K562 (cell line): ENCODE measurements around the gene DNAL4. TPM values are rescaled to one million over a fixed set of nuclear protein-coding genes. Genes with fewer than 3 reads are reported as not detected.

Source experiments
- ATAC-seq: fragments of 200-7000 bp; cut with Tn5 transposase; 3 replicates; pipeline ENCODE4 v1.9.1; 2020; ENCODE audit warnings: moderate library complexity
- BruUV-seq: library from RNA; stranded (reverse); fragments of 400-500 nt; replicated peaks from 2 replicates; lab custom pipeline; 2021; lab: Mats Ljungman, UMichigan
- CTCF ChIA-PET: fragments of 300-600 bp; formaldehyde crosslinking; extraction: SDS; loops from one replicate; lab custom pipeline; 2021; ENCODE audit warnings: low intra/inter-chr PET ratio; lab: Yijun Ruan, JAX
- POLR2A ChIA-PET: fragments of 300-600, 350-650 bp; sonication (Branson Sonifier 250); formaldehyde crosslinking; extraction: SDS; loops from one replicate; lab custom pipeline; 2021; ENCODE audit warnings: antibody characterized with exemption, inconsistent platforms; lab: Yijun Ruan, JAX
- DNase-seq, 4 experiments: peaks; one replicate each; pipeline versions ENCODE4 v3.0.0 to v3.0.0-alpha.2; 2011 to 2018; ENCODE audit warnings: low spot score in 3 of 4, mixed read lengths in 3 of 4; ENCODE audit errors: extremely low read depth in 1 of 4
- FAIRE-seq: peaks from 2 replicates; lab custom pipeline; 2011; peaks lifted over from hg19 to GRCh38; lab: Jason Lieb, UNC
- H2AFZ ChIP-seq: 2 replicates; pipeline ENCODE4 v1.6.0; 2011; ENCODE audit warnings: low read depth, low read length, control low read depth, inconsistent platforms
- H3K27ac ChIP-seq: fragments of 200-600 bp; 3 replicates; pipeline ENCODE4 v1.8.0; 2011; ENCODE audit warnings: low read depth, mild to moderate bottlenecking, control low read depth, inconsistent platforms, low read length, moderate library complexity, mixed read lengths; ENCODE audit errors: extremely low read depth
- H3K27me3 ChIP-seq, 2 experiments: fragments of 300-600 bp in 1 of 2; 2 replicates in 1 of 2; 3 replicates in 1 of 2; pipeline versions ENCODE4 v1.6.0 to v1.8.0; 2011; ENCODE audit warnings: inconsistent platforms in 2 of 2, low read length in 2 of 2, mild to moderate bottlenecking in 1 of 2, mixed read lengths in 1 of 2, moderate library complexity in 1 of 2; ENCODE audit not compliant: control insufficient read depth in 2 of 2, insufficient read depth in 2 of 2
- H3K36me3 ChIP-seq: fragments of 300-600 bp; 3 replicates; pipeline ENCODE4 v1.8.0; 2011; ENCODE audit warnings: mild to moderate bottlenecking, low read length, inconsistent platforms; ENCODE audit not compliant: control insufficient read depth, insufficient read depth
- H3K4me1 ChIP-seq, 2 experiments: fragments of 200-600 bp in 1 of 2; replicated peaks in 1 of 2; 2 replicates in 1 of 2; 3 replicates in 1 of 2; pipeline versions ENCODE4 v1.5.1 to v1.8.0; 2011; ENCODE audit warnings: inconsistent platforms in 2 of 2, low read length in 2 of 2, mild to moderate bottlenecking in 1 of 2, mixed read lengths in 1 of 2, moderate library complexity in 1 of 2; ENCODE audit not compliant: control insufficient read depth in 2 of 2, insufficient read depth in 2 of 2
- H3K4me2 ChIP-seq: 2 replicates; pipeline ENCODE4 v1.6.1; 2011; ENCODE audit warnings: low read length, control low read depth, inconsistent platforms, mixed read lengths; ENCODE audit not compliant: insufficient read depth
- H3K4me3 ChIP-seq: fragments of 200-600 bp; sonication (generic), shearing (Covaris generic); 2 replicates; pipeline ENCODE4 v1.5.1; 2016; ENCODE audit warnings: control low read depth, inconsistent platforms
- H3K79me2 ChIP-seq: fragments of 200-600 bp; 3 replicates; pipeline ENCODE4 v1.8.0; 2011; ENCODE audit warnings: low read length, inconsistent platforms; ENCODE audit not compliant: control insufficient read depth, insufficient read depth
- H3K9ac ChIP-seq, 2 experiments: 2 replicates each; pipeline versions ENCODE4 v1.6.0 to v1.6.1; 2011; ENCODE audit warnings: low read depth in 2 of 2, low read length in 2 of 2, control low read depth in 1 of 2, inconsistent platforms in 1 of 2, mild to moderate bottlenecking in 1 of 2, mixed read lengths in 1 of 2; ENCODE audit not compliant: insufficient read depth in 1 of 2
- H3K9me1 ChIP-seq: one replicate; pipeline ENCODE4 v1.6.0; 2011; ENCODE audit warnings: inconsistent platforms, mild to moderate bottlenecking, low read length, moderate library complexity; ENCODE audit not compliant: control insufficient read depth, insufficient read depth
- H3K9me3 ChIP-seq: replicated peaks from 2 replicates; pipeline ENCODE4 v1.5.1; 2011; ENCODE audit warnings: low read depth, low read length, inconsistent platforms; ENCODE audit not compliant: control insufficient read depth, insufficient read depth
- H4K20me1 ChIP-seq: replicated peaks from 2 replicates; pipeline ENCODE4 v1.6.1; 2011; ENCODE audit warnings: low read length, inconsistent platforms, mixed read lengths; ENCODE audit not compliant: control insufficient read depth, insufficient read depth
- ARID1B ChIP-seq: fragments of 450-650 bp; IDR thresholded peaks from 2 replicates; pipeline ENCODE4 v1.6.1; 2016; ENCODE audit warnings: antibody characterized with exemption, mild to moderate bottlenecking, inconsistent platforms
- BHLHE40 ChIP-seq: IDR thresholded peaks from 2 replicates; pipeline ENCODE4 v1.6.1; 2011; ENCODE audit warnings: low read length, improper control_type of control experiment
- ELF4 ChIP-seq: fragments of 450-650 bp; formaldehyde crosslinking; IDR thresholded peaks from 2 replicates; pipeline ENCODE4 v1.4.0; 2022; ENCODE audit warnings: missing genetic modification characterization
- ETS2 ChIP-seq: IDR thresholded peaks from 2 replicates; pipeline ENCODE4 v1.6.1; 2016; ENCODE audit warnings: borderline replicate concordance, missing genetic modification characterization, mild to moderate bottlenecking, moderate library complexity, missing compliant biosample characterization; ENCODE audit not compliant: poor library complexity, severe bottlenecking
- ILF3 ChIP-seq: fragments of 450-650 bp; IDR thresholded peaks from 2 replicates; pipeline ENCODE4 v1.6.1; 2018; ENCODE audit warnings: antibody characterized with exemption, mild to moderate bottlenecking, moderate library complexity, borderline replicate concordance
- LARP7 ChIP-seq: fragments of 450-650 bp; IDR thresholded peaks from 2 replicates; pipeline ENCODE4 v1.6.1; 2016
- NONO ChIP-seq, 2 experiments: fragments of 200-400 bp in 1 of 2; fragments of 450-650 bp in 1 of 2; formaldehyde crosslinking in 1 of 2; IDR thresholded peaks; 2 replicates each; pipeline ENCODE4 v1.6.1; 2017; ENCODE audit warnings: low read depth in 2 of 2, mild to moderate bottlenecking in 2 of 2, moderate library complexity in 2 of 2, low read length in 1 of 2
- NR3C1 ChIP-seq: sonication (generic); formaldehyde crosslinking; IDR thresholded peaks from 2 replicates; pipeline ENCODE4 v1.8.1; 2022; ENCODE audit warnings: missing genetic modification reagents
- POLR2AphosphoS2 ChIP-seq: IDR thresholded peaks from 2 replicates; pipeline ENCODE4 v1.6.1; 2012; ENCODE audit warnings: low read length, improper control_type of control experiment
- POLR2H ChIP-seq: IDR thresholded peaks from 2 replicates; pipeline ENCODE4 v1.6.1; 2016; ENCODE audit warnings: missing genetic modification characterization, low read depth, mild to moderate bottlenecking, control low read depth, missing compliant biosample characterization, moderate library complexity
- SLC30A9 ChIP-seq: fragments of 250-450 bp; sonication (Bioruptor Pico); IDR thresholded peaks from 2 replicates; pipeline ENCODE4 v1.8.0; 2022; ENCODE audit warnings: mild to moderate bottlenecking, moderate library complexity
- SMC3 ChIP-seq: conservative IDR thresholded peaks from 2 replicates; pipeline ENCODE4 v1.6.1; 2011; ENCODE audit warnings: low read depth, low read length, improper control_type of control experiment; ENCODE audit not compliant: insufficient read depth
- SP1 ChIP-seq: sonication (generic); formaldehyde crosslinking; IDR thresholded peaks from 2 replicates; pipeline ENCODE4 v1.8.1; 2022; ENCODE audit warnings: mild to moderate bottlenecking, missing genetic modification reagents
- SUPT5H ChIP-seq: fragments of 450-650 bp; IDR thresholded peaks from 2 replicates; pipeline ENCODE4 v1.6.1; 2016
- ZFP36 ChIP-seq: fragments of 150-350 bp; IDR thresholded peaks from 2 replicates; pipeline ENCODE4 v1.6.1; 2018; ENCODE audit warnings: low read length, low read depth; ENCODE audit not compliant: partially characterized antibody
- ZNF436 ChIP-seq: fragments of 250-450, 450-650 bp; sonication (Bioruptor Pico); formaldehyde crosslinking; IDR thresholded peaks from 2 replicates; pipeline ENCODE4 v1.7.0; 2020; ENCODE audit warnings: mild to moderate bottlenecking
- ZNF764 ChIP-seq: fragments of 250-450 bp; sonication (Bioruptor Pico); IDR thresholded peaks from 2 replicates; pipeline ENCODE4 v1.4.0; 2020; ENCODE audit warnings: low read depth, mild to moderate bottlenecking, moderate library complexity
- ZNF830 ChIP-seq: fragments of 250-450 bp; sonication (Bioruptor Pico); IDR thresholded peaks from 2 replicates; pipeline ENCODE4 v1.5.0; 2021; ENCODE audit warnings: mild to moderate bottlenecking
- WGBS: fragments of 100-300 bp; shearing (Covaris generic); methylation state at CpG from one replicate; pipeline ENCODE4 v1.1.6; 2016; ENCODE audit warnings: low coverage, mixed read lengths; ENCODE audit not compliant: insufficient coverage; ENCODE audit errors: missing lambda C conversion rate; 5-methylcytosine and 5-hydroxymethylcytosine counted together
- in situ Hi-C: fragments of 300-500 bp; cut with MboI; formaldehyde crosslinking; loops from 4 replicates; pipeline ENCODE4 v1.15.0; 2018; ENCODE audit warnings: inconsistent platforms, mixed read lengths
- intact Hi-C: fragments of 100-400 bp; cut with micrococcal nuclease; formaldehyde crosslinking; loops from 2 replicates; pipeline ENCODE4 v1.14.2; 2022
- polyA plus RNA-seq, 8 experiments: library from polyadenylated mRNA; depleted of rRNA in 4 of 8; stranded (reverse) in 5 of 8; unstranded in 3 of 8; fragments of >200 nt; fragmentation: Nextera tagmentation in 2 of 8; fragmentation: Illumina TruSeq in 1 of 8; extraction: Ambion mirVana in 2 of 8; extraction: Trizol in 1 of 8; gene quantifications; 2 replicates each; pipeline versions ENCODE4 v1.2.1 to v1.2.3, GENCODE V29; 2011 to 2014; ENCODE audit warnings: inconsistent platforms in 1 of 8, missing spikeins in 1 of 8
- total RNA-seq, 7 experiments: library from RNA; depleted of rRNA in 6 of 7; stranded (reverse); fragments of >200 nt in 6 of 7; fragmentation: Illumina TruSeq in 2 of 7; extraction: Trizol in 2 of 7; gene quantifications; 2 replicates each; pipeline versions ENCODE4 v1.2.1 to v1.2.3, GENCODE V29; 2011 to 2021; ENCODE audit warnings: low replicate concordance in 1 of 7
- TF ChIP-seq, protein P1 (sequence below), 2 experiments: IDR thresholded peaks in 1 of 2; conservative IDR thresholded peaks in 1 of 2; 2 replicates each; pipeline ENCODE4 v1.6.1; 2016; ENCODE audit warnings: low read depth in 2 of 2, mild to moderate bottlenecking in 1 of 2, missing compliant biosample characterization in 1 of 2, missing genetic modification characterization in 1 of 2, moderate library complexity in 1 of 2
- TF ChIP-seq, protein P2 (sequence below), 3 experiments: IDR thresholded peaks in 2 of 3; conservative IDR thresholded peaks in 1 of 3; 2 replicates each; pipeline ENCODE4 v1.5.1; 2011 to 2012; ENCODE audit warnings: low read length in 3 of 3, mild to moderate bottlenecking in 3 of 3, control low read depth in 2 of 3, improper control_type of control experiment in 1 of 3, inconsistent platforms in 1 of 3, low read depth in 1 of 3, mixed read lengths in 1 of 3, moderate library complexity in 1 of 3; ENCODE audit not compliant: insufficient read depth in 2 of 3

The DNAL4 gene
- total and polyA plus RNA-seq, 9 of the 15 experiments (the other 6 are each of a cell fraction or from before 2014, with no cell fraction given) = 0.20 to 9.4 (median 5.2) TPM

DNA sequence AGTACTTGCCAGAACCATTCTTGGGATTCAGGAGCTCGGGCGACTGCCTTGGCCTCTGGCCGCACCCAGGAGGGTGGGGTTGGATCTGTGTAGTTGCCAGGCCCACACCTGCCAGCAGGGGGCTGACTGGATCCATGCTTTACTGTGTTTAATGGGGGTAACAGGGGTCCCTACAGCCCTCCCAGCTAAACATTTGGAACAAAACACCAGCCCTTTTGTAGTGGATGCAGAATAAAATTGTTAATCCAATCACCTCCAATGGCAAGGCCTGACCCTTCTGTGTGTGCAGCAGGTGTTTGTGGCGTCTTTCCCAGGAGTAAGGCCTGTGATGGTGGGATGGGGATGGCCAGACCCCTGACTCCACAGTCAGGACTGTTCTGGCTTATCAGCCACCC lies 60.6 kb downstream of the DNAL4 start:
- Histone ChIP-seq H3K4me2 (no peak overlapping the region), H3K27ac (no peak overlapping the region), H3K9ac (no peak overlapping the region; a peak in 1 of 4 replicates), H3K27me3 (no peaks in the 10 kb centered on the region), H3K79me2 (no peaks in the 10 kb centered on the region), H3K4me3 (no peak overlapping the region), H2AFZ (no peak overlapping the region), H3K4me1 (peaks cover 0 to 9% of the 10 kb centered on the region in 2 experiments; a peak in 2 of 5 replicates), H3K9me3 (no peaks in the 10 kb centered on the region), H4K20me1 (no peaks in the 10 kb centered on the region; the same call in 1 of the 2 replicates), H3K9me1 (no peaks in the 10 kb centered on the region), H3K36me3 (peaks cover 92% of the 10 kb centered on the region; the same call in 2 of the 3 replicates)
- ChIA-PET POLR2A (interaction anchor here (0.6 to 3.4 kb wide), 5 partner anchors 10 to 1286 kb away, joined by 3 to 24 read pairs (median 4); no protein-coding TSS in a partner anchor), CTCF (no interaction called here)
- 37% methylated on average over 3 of the region's 4 CpGs for WGBS
- peak; percentile 40 for FAIRE-seq
- in situ Hi-C loops (no loop called here), intact Hi-C loops (no loop called here)
- peak; percentile 84 for ATAC-seq
- no TSS peak for BruUV-seq
- DNase-seq = peak; percentile 46 to 59 (median 56)
- TF ChIP-seq ZNF436 (CRISPR knock-in tag) (no peak), ZNF764 (CRISPR knock-in tag) (no peak), ETS2 (tag) (no peak), POLR2AphosphoS2 (peak; percentile 40; the same call in 1 of the 2 replicates), LARP7 (no peak), ZFP36 (no peak), ARID1B (no peak), SUPT5H (0 out of 2 replicates have a peak, but pooled peaks have one; percentile 58), NONO (IDR thresholded peaks at IDR 0.05; ENCODE audit: low read depth in 2 of 2, low read length in 1 of 2) (no peak), POLR2H (tag) (no peak), SMC3 (0 out of 2 replicates have a peak, but pooled peaks have one; percentile 24), ZNF830 (CRISPR knock-in tag) (no peak), NR3C1 (CRISPR knock-in tag) (no peak), BHLHE40 (peak; percentile 38; the same call in 1 of the 2 replicates), ILF3 (no peak), SP1 (CRISPR knock-in tag) (no peak), ELF4 (CRISPR knock-in tag) (no peak), SLC30A9 (CRISPR knock-in tag) (no peak)
- TF ChIP-seq, protein P1, sequence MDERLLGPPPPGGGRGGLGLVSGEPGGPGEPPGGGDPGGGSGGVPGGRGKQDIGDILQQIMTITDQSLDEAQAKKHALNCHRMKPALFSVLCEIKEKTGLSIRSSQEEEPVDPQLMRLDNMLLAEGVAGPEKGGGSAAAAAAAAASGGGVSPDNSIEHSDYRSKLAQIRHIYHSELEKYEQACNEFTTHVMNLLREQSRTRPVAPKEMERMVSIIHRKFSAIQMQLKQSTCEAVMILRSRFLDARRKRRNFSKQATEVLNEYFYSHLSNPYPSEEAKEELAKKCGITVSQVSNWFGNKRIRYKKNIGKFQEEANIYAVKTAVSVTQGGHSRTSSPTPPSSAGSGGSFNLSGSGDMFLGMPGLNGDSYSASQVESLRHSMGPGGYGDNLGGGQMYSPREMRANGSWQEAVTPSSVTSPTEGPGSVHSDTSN (CRISPR knock-in tag; IDR thresholded peaks at IDR 0.05; ENCODE audit: low read depth) = no peak
- TF ChIP-seq, protein P1 (tag; conservative IDR thresholded peaks at IDR 0.05; ENCODE audit: low read depth) = no peak
- TF ChIP-seq, protein P2, sequence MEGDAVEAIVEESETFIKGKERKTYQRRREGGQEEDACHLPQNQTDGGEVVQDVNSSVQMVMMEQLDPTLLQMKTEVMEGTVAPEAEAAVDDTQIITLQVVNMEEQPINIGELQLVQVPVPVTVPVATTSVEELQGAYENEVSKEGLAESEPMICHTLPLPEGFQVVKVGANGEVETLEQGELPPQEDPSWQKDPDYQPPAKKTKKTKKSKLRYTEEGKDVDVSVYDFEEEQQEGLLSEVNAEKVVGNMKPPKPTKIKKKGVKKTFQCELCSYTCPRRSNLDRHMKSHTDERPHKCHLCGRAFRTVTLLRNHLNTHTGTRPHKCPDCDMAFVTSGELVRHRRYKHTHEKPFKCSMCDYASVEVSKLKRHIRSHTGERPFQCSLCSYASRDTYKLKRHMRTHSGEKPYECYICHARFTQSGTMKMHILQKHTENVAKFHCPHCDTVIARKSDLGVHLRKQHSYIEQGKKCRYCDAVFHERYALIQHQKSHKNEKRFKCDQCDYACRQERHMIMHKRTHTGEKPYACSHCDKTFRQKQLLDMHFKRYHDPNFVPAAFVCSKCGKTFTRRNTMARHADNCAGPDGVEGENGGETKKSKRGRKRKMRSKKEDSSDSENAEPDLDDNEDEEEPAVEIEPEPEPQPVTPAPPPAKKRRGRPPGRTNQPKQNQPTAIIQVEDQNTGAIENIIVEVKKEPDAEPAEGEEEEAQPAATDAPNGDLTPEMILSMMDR (IDR thresholded peaks at IDR 0.05 in 2 of 3, conservative IDR thresholded peaks at IDR 0.05 in 1 of 3; ENCODE audit: insufficient read depth in 2 of 3, low read depth in 1 of 3, low read length in 3 of 3) = peak; percentile 59 to 81 (median 60)
